ENCODE results near the gene CPSF4L.

Gene CPSF4L

DNA sequence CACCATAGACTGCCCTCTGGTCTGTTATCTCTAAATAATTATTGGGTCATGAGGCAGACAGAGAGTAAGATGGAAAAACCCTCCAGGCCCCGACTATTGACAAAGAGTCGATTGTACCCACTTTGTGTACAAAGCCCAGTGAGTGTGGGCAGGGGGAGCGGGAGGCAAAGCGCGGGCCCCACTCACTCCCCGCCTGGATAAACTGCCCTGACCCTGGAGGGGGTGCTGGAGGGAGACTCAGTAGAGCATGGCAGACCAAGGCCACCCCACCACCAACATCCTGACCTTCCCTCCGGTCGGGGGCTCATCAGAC lies 11.2 kb upstream of the CPSF4L start:
- CTCF ChIA-PET: no interaction called here
- H3K27ac ChIP-seq: no peak overlapping the region
- POLR2A ChIA-PET (ENCODE audit: low non-redundant PET): no interaction called here
- DNase-seq (ENCODE audit: low spot score): no peak
- TF ChIP-seq, protein P1, sequence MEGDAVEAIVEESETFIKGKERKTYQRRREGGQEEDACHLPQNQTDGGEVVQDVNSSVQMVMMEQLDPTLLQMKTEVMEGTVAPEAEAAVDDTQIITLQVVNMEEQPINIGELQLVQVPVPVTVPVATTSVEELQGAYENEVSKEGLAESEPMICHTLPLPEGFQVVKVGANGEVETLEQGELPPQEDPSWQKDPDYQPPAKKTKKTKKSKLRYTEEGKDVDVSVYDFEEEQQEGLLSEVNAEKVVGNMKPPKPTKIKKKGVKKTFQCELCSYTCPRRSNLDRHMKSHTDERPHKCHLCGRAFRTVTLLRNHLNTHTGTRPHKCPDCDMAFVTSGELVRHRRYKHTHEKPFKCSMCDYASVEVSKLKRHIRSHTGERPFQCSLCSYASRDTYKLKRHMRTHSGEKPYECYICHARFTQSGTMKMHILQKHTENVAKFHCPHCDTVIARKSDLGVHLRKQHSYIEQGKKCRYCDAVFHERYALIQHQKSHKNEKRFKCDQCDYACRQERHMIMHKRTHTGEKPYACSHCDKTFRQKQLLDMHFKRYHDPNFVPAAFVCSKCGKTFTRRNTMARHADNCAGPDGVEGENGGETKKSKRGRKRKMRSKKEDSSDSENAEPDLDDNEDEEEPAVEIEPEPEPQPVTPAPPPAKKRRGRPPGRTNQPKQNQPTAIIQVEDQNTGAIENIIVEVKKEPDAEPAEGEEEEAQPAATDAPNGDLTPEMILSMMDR (conservative IDR thresholded peaks at IDR 0.05; ENCODE audit: low read depth): no peak

DNA sequence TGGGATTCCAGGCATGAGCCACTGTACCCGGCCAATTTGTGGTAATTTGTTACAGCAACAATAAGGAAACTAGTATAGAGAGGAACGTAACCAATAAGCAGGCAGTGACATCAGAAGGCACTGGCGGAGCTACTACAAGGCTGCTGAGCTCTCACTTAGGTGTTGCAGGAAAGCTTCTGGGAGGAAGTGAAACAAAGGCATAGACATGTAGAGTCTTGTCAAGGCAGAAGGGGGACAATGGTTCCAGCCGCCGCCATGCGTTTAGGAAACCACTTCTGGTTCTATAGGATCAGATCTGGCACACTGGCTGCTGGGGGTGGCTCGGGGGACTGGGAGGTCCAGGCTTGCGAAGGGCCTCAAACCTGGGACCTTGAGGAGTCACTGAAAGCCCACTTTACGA lies 9.4 kb upstream of the CPSF4L start:
- H3K27ac ChIP-seq: no peak overlapping the region
- TF ChIP-seq, protein P1 (conservative IDR thresholded peaks at IDR 0.05; ENCODE audit: low read depth): no peak
- CTCF ChIA-PET: interaction anchor here (0.6 kb wide), 1 partner anchor 96 kb away, joined by 3 read pairs; no protein-coding TSS in a partner anchor
- POLR2A ChIA-PET (ENCODE audit: low non-redundant PET): no interaction called here
- DNase-seq (ENCODE audit: low spot score): no peak

DNA sequence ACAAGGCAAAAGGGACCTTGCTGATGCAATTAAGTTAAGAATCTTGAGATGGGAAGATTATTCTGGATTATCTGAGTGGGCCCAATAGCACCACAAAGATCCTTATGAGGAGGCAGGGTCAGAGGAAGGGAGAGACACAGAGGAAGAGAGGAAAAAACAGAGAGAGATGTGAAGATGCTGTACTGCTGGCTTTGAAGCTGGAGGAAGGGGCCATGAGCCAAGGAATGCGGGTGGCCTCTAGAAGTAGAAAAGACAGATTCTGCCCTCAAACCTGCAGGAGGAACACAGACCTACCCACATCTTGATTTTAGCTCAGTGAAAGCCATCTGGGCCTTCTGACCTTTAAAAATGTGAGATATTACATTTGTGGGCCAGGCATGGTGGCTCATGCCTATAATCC lies 8.1 kb upstream of the CPSF4L start:
- no peak overlapping the region for H3K27ac ChIP-seq
- no peak for DNase-seq (ENCODE audit: low spot score)
- ChIA-PET POLR2A (ENCODE audit: low non-redundant PET) (no interaction called here), CTCF (no interaction called here)
- TF ChIP-seq, protein P1 (conservative IDR thresholded peaks at IDR 0.05; ENCODE audit: low read depth): no peak

DNA sequence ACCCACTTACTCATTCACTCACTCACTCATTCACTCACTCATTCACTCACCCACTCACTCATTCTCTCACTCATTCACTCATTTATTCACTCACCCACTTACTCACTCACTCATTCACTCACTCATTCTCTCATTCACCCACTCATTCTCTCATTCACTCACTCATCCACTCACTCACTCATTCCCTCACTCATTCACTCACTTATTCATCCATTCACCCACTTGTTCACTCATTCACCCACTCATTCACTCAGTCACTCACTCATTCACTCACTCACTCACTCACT lies 7.6 kb upstream of the CPSF4L start:
- ChIA-PET CTCF (no interaction called here), POLR2A (ENCODE audit: low non-redundant PET) (no interaction called here)
- DNase-seq (ENCODE audit: low spot score): no peak
- H3K27ac ChIP-seq: no peak overlapping the region
- TF ChIP-seq, protein P1 (conservative IDR thresholded peaks at IDR 0.05; ENCODE audit: low read depth): no peak

DNA sequence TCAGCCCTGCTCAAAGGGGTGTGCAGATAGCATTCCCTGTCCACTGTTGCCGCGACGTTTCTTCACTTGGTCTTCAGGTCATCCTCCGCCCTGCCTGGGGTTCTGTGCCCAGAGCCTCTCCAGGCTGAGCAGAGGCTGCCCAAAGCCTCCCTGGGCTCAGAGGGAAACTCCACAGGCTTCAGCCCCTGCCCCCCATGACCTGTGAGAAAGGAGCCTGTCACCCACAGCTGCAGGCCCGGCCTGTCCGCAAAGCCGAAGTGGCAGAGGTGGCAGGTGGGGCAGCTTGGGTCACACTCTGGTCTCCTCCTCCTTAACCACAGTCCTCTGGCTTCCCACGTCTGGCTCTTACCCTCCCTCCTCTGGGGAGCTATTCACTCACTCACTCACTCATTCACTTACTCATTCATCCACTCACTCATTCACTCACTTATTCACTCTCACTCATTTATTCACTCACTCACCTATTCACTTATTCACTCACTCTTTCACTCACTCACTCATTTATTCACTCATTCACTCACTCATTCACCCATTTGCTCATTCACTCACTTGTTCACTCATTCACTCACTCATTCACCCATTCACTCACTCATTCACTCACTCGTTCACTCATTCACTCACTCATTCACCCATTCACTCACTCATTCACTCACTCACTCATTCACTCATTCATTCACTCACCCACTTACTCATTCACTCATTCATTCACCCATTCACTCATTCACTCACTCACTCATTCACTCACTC lies 7.1 kb upstream of the CPSF4L start:
- POLR2A ChIA-PET (ENCODE audit: low non-redundant PET): no interaction called here
- CTCF ChIA-PET: interaction anchor here (0.5 kb wide), 1 partner anchor 152 kb away, joined by 3 read pairs; no protein-coding TSS in a partner anchor
- TF ChIP-seq, protein P1 (conservative IDR thresholded peaks at IDR 0.05; ENCODE audit: low read depth): no peak
- H3K27ac ChIP-seq: no peak overlapping the region
- DNase-seq (ENCODE audit: low spot score): no peak

DNA sequence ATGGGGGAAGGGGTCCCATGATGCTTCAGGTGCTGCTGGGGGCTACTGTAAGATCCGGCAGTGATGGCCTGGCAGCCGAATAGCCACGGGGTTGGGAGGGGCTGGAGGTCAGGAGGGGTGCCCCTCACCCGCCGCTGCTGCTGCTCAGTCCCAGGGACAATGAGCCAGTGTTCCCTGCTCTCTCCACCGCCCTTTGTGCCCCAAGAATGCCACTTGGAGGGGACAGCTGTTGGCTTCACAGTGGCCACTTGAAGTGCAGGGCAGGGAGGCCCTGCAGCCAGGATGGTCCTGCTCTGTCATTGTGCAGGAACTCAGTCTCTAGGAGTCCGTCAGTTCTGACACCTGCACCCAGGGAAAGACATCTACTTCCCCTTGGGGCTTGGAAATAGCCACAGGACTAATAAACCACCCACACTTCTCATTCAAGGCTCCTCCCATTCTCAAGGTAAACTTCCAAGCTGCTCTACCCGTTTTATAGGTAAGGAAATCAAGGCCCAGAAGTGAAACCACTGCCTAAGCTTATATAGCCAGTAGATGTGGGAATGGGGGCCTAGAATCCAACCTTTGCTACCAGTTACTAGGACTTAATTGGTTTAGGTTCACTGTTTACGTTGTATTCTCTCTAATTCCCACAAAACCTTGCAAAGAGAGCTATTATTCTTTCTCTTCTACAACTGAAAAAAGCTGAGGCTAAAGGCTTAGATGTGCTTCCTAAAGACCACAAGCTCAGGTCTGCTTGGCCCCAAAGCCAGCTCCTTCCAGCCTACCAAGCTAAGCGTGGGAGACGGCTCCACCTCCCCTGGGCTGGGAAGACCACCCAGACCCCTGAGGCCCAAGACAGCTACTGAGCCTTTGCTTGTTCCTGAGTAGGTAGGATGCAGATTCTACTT lies 6.2 kb upstream of the CPSF4L start:
- DNase-seq (ENCODE audit: low spot score): no peak
- TF ChIP-seq, protein P1 (conservative IDR thresholded peaks at IDR 0.05; ENCODE audit: low read depth): no peak
- CTCF ChIA-PET: interaction anchor here (0.5 to 0.6 kb wide), 2 partner anchors 14 to 153 kb away, joined by 3 to 4 read pairs; no protein-coding TSS in a partner anchor
- POLR2A ChIA-PET (ENCODE audit: low non-redundant PET): no interaction called here
- no peak overlapping the region for H3K27ac ChIP-seq
